Measurements from ENCODE around the gene LHFPL6.

- TF ChIP-seq CTCF (IDR thresholded peaks at IDR 0.05) (peak; percentile 88 to 93 (median 92)), POLR2A (IDR thresholded peaks at IDR 0.05) (no peak)
These were observed 9.1 kb upstream of the LHFPL6 start for GRCh38 chr13:39612023-39612637.
